HG02884 (cell line): Measurements from ENCODE around the gene HSD17B11.
"Not testable (repeated sequence)": the region's sequence is repeated elsewhere in the genome, so short reads cannot be mapped to it uniquely, and the experiment has no call there.

Experiments used
- ATAC-seq: cut with Tn5 transposase; IDR thresholded peaks from one replicate; pipeline ENCODE4 v1.9.1; 2021; ENCODE audit warnings: mild to moderate bottlenecking, moderate library complexity; ENCODE audit not compliant: unreplicated experiment

HSD17B11 gene

DNA sequence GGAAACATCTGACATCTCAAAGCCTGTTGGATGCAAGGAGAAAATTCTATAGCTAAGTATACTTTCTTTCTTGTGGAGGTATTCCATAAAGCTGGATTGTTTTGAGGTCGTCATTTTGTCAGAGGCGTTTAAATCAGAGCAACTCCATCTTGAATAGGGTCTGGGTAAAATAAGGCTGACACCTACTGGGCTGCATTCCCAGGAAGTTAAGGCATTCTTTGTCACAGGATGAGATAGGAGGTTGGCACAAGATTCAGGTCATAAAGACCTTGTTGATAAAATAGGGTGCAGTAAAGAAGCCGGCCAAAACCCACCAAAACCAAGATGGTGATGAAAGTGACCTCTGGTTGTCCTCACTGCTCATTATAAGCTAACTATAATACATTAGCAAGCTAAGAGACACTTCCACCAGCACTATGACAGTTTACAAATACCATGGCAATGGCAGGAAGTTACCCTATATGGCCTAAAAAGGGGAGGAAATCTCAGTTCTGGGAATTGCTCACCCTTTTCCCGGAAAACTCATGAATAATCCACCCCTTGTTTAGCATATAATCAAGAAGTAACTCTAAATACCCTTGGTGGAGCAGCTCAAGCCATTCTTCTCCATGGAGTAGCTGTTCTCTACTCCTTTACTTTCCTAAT, 80.2 kb downstream of the HSD17B11 start:
- ATAC-seq, result no peak

DNA sequence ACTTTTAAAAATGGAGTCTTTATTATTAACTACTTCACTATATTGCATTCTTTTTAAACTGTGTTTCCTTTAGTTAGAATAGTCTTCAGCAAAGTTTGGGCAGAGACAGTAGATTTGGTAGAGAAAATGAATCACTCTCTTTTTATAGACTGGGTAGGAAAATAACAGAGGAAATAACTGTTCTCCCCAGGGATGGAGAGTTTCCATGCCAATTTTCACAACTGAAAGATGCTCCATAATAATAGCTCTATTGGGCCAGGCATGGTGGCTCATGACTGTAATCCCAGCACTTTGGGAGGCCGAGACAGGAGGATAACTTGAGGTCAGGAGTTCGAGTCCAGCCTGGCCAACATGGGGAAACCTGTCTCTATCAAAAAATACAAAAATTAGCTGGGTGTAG, 81.4 kb downstream of the HSD17B11 start:
- ATAC-seq, result no peak

DNA sequence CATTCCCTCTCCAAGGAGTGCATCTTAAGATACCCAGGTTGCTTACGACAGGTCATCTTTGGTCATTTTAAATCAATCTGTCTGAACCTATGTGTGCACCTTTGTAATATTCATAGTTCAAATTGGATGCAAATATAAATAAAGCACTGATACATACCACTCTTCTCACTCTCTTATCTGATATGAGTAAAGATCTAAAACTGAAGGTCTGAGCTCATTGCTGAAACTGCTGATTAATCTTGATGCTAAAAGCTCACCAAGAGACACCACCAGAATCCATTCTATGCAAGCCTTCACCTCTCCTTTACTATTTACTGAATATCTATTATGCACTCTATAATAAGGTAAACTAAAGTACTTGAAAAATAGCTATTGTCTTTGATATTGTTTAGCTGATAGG, 84.9 kb downstream of the HSD17B11 start:
- peak; percentile 72 for ATAC-seq

GRCh38 chr4:87305562-87305961, 85.4 kb downstream of the HSD17B11 start:
- no peak for ATAC-seq

GRCh38 chr4:87304745-87305432, 86.1 kb downstream of the HSD17B11 start:
- ATAC-seq, result no peak

DNA sequence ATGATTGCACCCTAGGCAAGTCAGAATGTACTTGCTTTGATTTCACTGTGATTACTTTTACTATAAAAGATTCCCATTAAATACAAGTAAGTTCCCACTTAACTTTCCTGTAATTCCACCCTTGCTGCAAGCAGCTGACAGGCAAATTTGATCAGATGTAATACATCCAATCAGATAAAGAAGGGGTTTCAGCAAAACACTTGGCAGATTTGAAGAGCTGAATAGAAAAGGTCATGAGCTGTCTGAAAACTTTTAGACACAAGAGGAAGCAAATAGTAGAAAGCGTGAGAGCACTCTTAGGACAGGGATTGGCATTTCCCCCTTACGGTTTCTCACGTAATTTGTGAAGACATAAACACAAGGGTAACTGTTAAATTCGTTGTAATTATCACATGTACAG, 91.1 kb downstream of the HSD17B11 start:
- ATAC-seq, result no peak

GRCh38 chr4:87298362-87298761, 92.6 kb downstream of the HSD17B11 start:
- no peak for ATAC-seq

DNA sequence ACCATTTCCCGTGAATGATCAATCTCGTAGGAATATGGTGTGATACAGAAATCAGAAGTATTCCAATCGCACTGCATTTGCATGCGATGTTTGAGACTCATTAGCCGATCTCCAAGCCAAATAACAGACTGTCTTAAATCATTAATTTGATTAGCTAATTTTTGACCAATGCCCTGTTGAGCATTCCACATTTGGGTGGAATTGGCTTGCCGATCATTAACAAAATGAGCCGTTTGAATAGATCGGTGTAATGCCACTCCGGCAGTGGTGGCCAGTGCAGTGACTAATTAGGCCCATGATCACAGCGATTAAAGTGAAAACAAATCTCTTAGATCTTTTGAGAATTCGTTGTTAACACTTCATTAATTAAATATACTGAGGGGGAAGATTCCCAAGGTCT, 96.1 kb downstream of the HSD17B11 start:
- ATAC-seq, result not testable (repeated sequence)

DNA sequence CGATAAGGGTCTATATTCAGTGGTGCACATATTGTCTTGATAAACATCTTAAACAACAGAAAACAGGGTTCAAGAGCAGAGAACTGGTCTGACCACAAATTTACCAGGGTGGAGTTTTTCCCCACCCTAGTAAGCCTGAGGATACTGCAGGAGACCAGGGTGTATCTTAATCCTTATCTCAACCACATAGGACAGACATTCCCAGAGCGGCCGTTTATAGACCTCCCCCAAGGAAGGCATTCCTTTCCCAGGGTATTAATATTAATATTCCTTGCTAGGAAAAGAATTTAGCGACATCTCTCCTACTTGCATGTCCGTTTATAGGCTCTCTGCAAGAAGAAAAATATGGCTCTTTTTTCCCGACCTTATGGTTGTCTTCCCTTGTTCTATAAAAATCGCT, 97.1 kb downstream of the HSD17B11 start:
- ATAC-seq, result not testable (repeated sequence)

DNA sequence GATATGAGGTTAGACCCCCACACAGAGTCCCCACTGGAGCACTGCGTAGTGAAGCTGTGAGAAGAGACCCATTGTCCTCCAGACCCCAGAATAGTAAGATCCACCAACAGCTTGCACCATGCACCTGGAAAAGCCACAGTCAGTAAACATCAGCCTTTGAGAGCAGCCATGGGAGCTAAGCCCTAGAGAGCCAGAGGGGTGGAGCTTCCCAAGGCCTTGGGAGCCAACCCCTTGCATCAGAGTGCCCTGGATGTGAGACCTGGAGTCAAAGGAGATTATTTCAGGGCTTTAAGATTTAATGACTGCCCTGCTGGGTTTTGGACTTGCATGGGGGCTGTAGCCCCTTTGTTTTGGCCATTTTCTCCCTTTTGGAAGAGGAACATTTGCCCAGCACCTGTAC, 104.0 kb downstream of the HSD17B11 start:
- ATAC-seq, result no peak
